Adipose tissue (tissue), 3 donors: ENCODE measurements around the gene SMARCE1. TPM values are rescaled to one million over a fixed set of nuclear protein-coding genes. Genes with fewer than 3 reads are reported as not detected.
"Not testable (repeated sequence)": the region's sequence is repeated elsewhere in the genome, so short reads cannot be mapped to it uniquely, and the experiment has no call there.

ENCODE experiments used
- H3K27ac ChIP-seq: one replicate; pipeline ENCODE4 v1.5.1; 2013; ENCODE audit warnings: low read depth, low read length
- WGBS, 3 donors: extraction: QIAGEN DNeasy Blood & Tissue Kit; methylation state at CpG; one replicate each; pipeline ENCODE4 v1.1.7; 2013; 5-methylcytosine and 5-hydroxymethylcytosine counted together
- polyA plus RNA-seq, 3 donors: library from polyadenylated mRNA; stranded (reverse); fragments of 200-250 nt; gene quantifications; one replicate each; pipeline ENCODE4 v1.2.3, GENCODE V29; 2013
- donor health status: healthy with polysubstance abuse.
- donor health status: Bipolar disorder and iron deficiency.
- donor health status: healthy.

The SMARCE1 gene
- polyA plus RNA-seq, 3 donors, result 34.8 to 98.0 (median 68.4) TPM

DNA sequence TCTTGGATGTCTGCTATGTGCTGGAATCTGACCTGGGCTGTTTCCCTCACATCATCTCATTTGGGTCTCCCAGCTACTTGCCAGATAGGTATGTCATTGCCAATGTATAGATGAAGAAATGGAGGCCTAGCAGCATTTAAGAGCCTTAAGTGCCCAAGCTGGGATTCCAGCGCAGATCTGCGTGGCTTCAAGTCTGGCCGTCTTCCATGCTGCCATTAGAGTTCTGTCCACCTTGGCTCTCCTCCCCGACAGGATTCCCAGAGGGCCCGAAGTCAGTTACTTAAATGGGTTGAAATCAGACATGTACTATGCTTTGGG, 49.4 kb downstream of the SMARCE1 start:
- WGBS, 3 donors, result 57 to 75% (median 66%) methylated on average over 5 of the region's 5 CpGs
- H3K27ac ChIP-seq, result no peak overlapping the region

GRCh38 chr17:40597556-40598300, 49.9 kb downstream of the SMARCE1 start:
- no peak overlapping the region for H3K27ac ChIP-seq
- WGBS, 3 donors, result 87 to 93% (median 90%) methylated on average over 9 of the region's 9 CpGs

GRCh38 chr17:40597156-40597555, 50.5 kb downstream of the SMARCE1 start:
- WGBS, 3 donors, result 83 to 88% (median 87%) methylated on average over 3 of the region's 3 CpGs
- H3K27ac ChIP-seq, result no peak overlapping the region

DNA sequence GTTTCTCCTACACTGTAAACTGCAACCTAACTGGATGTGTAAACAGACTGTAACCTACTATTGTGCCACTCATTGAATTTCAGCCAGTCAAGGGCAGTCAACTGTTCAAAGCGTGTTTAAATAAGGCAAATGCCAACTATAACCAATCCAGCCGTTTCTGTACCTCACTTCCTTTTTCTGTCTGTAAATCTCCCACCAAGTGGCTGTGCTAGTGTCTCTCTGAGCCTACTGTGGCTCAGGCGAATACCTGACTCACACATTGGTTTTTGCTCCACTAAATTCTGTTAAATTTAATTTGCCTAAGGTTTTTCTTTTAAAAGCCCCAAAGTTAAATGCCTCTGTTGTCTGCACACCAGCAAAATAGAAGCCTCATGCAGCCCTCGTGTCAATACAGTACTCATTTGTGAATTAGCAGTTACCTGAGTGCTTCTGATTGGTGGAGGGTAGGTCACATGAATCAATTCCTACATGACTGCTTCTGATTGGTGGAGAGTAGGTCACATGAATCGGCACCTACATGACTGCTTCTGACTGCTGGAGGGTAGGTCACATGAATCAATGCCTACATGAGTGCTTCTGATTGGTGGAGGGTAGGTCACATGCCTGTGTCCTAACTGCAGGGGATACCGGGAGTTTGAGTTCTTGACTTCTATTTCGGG, 51.2 kb downstream of the SMARCE1 start:
- 69 to 82% (median 72%) methylated on average over 7 of the region's 7 CpGs for WGBS, 3 donors
- no peak overlapping the region for H3K27ac ChIP-seq

DNA sequence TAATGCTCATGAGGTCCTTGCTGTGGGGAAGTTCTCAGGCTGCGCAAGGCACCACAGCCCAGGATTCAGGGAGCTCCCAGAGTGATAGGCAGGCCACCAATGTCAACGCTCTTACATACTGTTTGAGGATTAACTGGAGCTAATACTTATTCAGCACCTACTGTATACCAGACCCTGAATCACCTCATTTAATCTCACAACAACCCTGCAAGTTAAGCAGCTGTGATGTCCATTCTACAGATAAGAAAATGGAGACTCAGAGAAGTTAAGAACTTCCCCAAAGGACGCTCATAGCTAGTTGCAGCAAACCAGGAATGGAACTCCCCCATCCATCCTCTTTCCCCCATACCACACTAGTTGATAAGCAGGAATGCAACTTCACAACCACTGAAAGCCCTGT, 56.9 kb downstream of the SMARCE1 start:
- WGBS, 3 donors, result 81 to 93% (median 93%) methylated on average over 3 of the region's 3 CpGs
- peak overlapping the region; percentile 21 for H3K27ac ChIP-seq

- WGBS, 3 donors, result 64 to 75% (median 67%) methylated on average over 2 of the region's 2 CpGs
- no peak overlapping the region for H3K27ac ChIP-seq
Measured at GRCh38 chr17:40588552-40588951, 59.1 kb downstream of the SMARCE1 start.

- 69 to 90% (median 81%) methylated on average over 3 of the region's 3 CpGs for WGBS, 3 donors
- H3K27ac ChIP-seq, result not testable (repeated sequence)
Measured at GRCh38 chr17:40586264-40586663, 61.4 kb downstream of the SMARCE1 start.

- H3K27ac ChIP-seq, result not testable (repeated sequence)
- WGBS, 3 donors, result 66 to 86% (median 86%) methylated on average over 2 of the region's 2 CpGs
Measured at GRCh38 chr17:40584950-40585349, 62.7 kb downstream of the SMARCE1 start.

DNA sequence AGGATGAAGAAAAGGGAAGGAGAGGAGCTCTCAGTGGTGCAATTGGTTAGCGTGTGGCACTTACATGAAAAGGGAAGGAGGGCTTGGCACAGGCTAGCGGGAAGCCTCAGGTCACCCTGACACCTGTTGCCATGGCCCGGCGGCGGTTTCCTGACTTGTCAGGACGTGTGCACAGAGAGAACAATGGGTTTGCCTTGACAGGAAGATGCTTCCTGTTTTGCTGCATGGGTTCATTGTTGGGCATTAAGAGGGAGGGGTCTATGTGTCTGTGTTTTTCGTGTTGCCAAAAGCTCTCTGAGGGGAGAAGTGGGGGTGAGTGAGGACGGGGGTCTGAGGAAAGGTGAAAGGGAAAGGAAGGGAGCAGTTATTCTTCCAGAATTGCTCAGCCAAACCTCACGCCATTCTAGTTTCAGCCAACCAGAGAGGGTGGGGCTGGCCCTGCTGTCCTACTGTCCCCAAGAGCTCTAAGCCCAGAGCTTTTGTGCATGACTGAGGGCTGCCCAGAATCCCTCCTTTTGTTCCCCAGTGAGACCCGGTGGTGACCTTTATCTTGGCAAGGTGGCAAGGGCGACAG, 65.2 kb downstream of the SMARCE1 start:
- no peak overlapping the region for H3K27ac ChIP-seq
- WGBS, 3 donors, result 28 to 36% (median 33%) methylated on average over 11 of the region's 11 CpGs

- no peak overlapping the region for H3K27ac ChIP-seq
Measured at GRCh38 chr17:40580140-40580539, 67.5 kb downstream of the SMARCE1 start.

DNA sequence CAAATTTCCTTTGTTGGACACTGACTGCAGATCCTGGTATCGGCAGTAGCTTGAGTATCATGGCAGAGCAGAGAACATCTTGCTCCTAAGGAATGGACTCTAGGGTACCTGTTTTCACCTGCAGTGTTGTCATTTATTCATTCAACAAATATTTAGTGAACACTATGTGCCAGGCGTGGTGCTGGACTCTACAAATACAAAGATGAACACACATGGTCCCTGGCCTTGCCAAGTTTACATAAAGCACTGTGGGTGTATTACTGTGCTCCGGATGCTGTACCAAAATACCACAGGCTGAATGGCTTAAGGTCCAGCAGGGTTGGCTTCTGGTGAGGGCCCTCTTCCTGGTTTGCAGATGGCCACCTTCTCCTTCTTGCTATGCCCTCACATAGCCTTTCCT, 68.1 kb downstream of the SMARCE1 start:
- WGBS, 3 donors, result 88 to 100% (median 93%) methylated on average over 3 of the region's 3 CpGs
- H3K27ac ChIP-seq, result no peak overlapping the region

DNA sequence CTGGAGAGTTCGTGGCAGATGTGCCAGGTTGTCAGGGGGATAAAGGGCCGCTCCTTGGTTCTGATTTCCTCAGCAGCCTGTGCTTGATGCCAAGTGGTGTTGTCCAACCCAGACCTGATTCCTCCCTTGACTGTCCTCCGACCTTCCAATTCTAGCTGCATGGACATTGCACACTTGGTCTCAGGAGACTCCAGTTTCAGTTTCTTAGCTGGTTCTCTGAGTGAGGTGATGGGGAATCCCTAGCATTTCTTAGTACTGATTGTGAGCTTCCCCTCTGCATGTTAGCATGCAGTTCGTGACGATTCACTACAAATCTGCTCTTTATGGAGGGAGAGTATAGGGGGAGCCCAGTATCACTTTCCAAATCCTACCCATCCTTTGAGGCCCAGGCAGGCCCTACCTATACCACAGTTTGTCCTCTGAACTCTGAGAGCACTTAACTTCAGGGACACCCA, 70.0 kb downstream of the SMARCE1 start:
- WGBS, 3 donors, result 74 to 81% (median 75%) methylated on average over 5 of the region's 5 CpGs
- H3K27ac ChIP-seq, result no peak overlapping the region

DNA sequence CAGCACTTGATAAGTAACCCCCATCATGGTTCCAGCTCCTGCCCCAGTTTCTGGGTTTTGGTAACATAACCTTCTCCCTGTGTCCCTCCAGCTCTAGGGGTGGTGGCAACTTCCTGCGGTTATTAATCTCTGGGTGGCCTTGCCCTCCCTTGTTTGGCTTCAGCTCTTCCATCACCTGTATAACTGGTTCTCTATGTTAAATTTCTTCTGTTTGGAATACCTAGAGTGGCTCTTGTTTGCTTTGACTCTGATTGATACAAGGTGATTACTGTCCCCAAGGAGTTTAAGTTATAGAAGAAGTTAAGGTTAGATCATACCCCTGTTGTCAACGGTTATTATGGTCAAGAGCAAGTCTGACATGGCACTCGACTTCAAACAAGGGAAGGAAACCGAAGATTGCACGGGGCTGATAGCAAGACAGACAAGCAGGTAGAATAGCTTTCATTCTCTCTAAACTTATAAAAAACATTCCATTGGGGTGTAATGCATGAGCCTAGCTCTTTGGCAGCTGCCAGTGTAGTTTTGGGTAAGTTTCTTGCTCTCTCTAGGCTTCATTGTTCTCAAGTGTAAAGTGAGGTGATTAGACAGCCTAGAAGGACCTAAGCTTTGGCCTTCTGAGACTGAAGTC, 71.4 kb downstream of the SMARCE1 start:
- no peak overlapping the region for H3K27ac ChIP-seq
- 47 to 61% (median 60%) methylated on average over 5 of the region's 5 CpGs for WGBS, 3 donors

Other genes starting within 250 kb of the SMARCE1 start
- under 1 TPM; 0.34 to 0.58 (median 0.40) TPM for gene TOP2A, start 229.9 kb downstream of the SMARCE1 start, polyA plus RNA-seq
- gene IGFBP4, start 204.4 kb downstream of the SMARCE1 start, polyA plus RNA-seq, result 1,000 to 10,000 TPM in 1 of 3 donors, 100 to 1,000 TPM in 1, 10 to 100 TPM in 1; 77.0 to 1,385 (median 621) TPM
- under 1 TPM in 2 of 3 donors, not detected in 1; 0.01 to 0.19 TPM for gene TNS4, start 146.2 kb downstream of the SMARCE1 start, polyA plus RNA-seq
- 1 to 10 TPM in 2 of 3 donors, under 1 TPM in 1; 0.56 to 2.8 (median 1.7) TPM for gene CCR7, start 82.3 kb downstream of the SMARCE1 start, polyA plus RNA-seq
- gene KRT222, start 17.4 kb upstream of the SMARCE1 start, polyA plus RNA-seq, result 10 to 100 TPM in 1 of 3 donors, under 1 TPM in 2; 0.77 to 15.9 (median 0.98) TPM
- gene KRT24, start 55.9 kb upstream of the SMARCE1 start, polyA plus RNA-seq, result under 1 TPM; 0.03 to 0.79 (median 0.22) TPM
- gene KRT25, start 107.5 kb upstream of the SMARCE1 start, polyA plus RNA-seq, result not detected
- gene KRT26, start 124.4 kb upstream of the SMARCE1 start, polyA plus RNA-seq, result not detected
- gene KRT27, start 134.7 kb upstream of the SMARCE1 start, polyA plus RNA-seq, result 1 to 10 TPM in 1 of 3 donors, under 1 TPM in 1, not detected in 1; 0.15 to 2.9 TPM
- gene KRT28, start 152.1 kb upstream of the SMARCE1 start, polyA plus RNA-seq, result not detected
- gene KRT10, start 174.8 kb upstream of the SMARCE1 start, polyA plus RNA-seq, result 10 to 100 TPM; 18.1 to 46.3 (median 35.0) TPM
- not detected for gene KRT12, start 219.4 kb upstream of the SMARCE1 start, polyA plus RNA-seq
- 1 to 10 TPM in 1 of 3 donors, under 1 TPM in 2; 0.03 to 6.9 (median 0.22) TPM for gene KRT20, start 237.4 kb upstream of the SMARCE1 start, polyA plus RNA-seq